Glomerular visceral epithelial cell (primary cell): ENCODE data around the gene GTPBP4.
"Not testable (repeated sequence)": the region's sequence is repeated elsewhere in the genome, so short reads cannot be mapped to it uniquely, and the experiment has no call there.

Experiments
- DNase-seq: peaks from one replicate; pipeline ENCODE4 v3.0.0-alpha.2; 2016; ENCODE audit errors: extremely low spot score

GTPBP4 gene

DNA sequence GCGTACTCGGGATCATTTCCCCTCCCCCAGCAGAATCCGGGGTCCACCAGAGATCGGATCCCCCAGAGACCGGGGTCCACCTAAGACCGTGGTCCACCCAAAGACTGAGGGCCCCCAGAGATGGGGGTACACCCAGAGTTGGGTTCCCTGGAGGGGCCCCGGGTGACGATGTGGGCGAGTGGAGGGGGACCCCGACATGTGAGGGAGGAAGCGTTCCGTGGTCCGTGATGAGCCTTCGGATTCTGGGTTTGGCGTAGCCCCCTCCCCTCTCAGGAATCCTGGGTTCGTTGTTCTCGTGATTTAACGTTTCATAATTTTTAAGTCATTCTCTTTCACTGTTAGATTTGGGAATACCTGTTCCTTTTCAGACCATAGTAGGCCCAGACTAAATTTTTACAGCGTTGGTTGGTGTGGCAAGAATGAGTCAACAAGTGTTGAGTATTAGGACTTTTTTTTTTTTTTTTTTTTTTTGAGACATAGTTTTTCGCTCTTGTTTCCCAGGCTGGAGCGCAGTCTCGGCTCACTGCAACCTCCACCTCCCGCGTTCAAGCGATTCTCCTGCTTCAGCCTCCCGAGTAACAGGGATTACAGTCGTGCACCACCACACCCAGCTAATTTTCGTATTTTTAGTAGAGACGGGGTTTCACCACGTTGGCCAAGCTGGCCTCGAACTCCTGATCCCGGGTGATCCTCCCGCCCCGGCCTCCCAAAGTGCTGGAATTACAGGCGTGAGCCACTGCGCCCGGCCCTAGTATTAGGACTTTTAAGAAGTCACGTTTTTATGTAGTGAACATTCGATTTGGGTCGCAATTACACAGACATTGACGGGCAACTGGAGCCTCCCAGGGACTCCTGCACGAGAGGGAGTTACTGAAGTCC lies 672 bp downstream of the GTPBP4 start:
- no peak for DNase-seq

GRCh38 chr10:990808-991207 lies 2.6 kb downstream of the GTPBP4 start:
- DNase-seq: no peak

DNA sequence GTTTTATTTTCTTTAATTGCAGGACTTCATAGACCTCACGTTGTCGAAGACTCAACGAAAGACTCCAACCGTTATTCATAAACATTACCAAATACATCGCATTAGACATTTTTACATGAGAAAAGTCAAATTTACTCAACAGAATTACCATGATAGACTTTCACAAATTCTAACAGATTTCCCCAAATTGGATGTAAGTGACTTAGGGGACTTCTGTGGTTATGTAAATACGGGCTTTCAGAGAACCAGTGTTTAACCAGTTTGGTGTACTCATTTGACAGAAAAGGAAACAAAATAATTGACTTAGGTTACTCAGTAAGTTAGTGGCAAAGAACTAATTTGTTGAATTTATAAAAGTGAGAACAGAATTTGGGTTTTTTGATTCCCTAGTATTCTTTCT lies 4.2 kb downstream of the GTPBP4 start:
- DNase-seq: no peak

- DNase-seq: no peak
Measured at GRCh38 chr10:992871-993270, 4.6 kb downstream of the GTPBP4 start.

DNA sequence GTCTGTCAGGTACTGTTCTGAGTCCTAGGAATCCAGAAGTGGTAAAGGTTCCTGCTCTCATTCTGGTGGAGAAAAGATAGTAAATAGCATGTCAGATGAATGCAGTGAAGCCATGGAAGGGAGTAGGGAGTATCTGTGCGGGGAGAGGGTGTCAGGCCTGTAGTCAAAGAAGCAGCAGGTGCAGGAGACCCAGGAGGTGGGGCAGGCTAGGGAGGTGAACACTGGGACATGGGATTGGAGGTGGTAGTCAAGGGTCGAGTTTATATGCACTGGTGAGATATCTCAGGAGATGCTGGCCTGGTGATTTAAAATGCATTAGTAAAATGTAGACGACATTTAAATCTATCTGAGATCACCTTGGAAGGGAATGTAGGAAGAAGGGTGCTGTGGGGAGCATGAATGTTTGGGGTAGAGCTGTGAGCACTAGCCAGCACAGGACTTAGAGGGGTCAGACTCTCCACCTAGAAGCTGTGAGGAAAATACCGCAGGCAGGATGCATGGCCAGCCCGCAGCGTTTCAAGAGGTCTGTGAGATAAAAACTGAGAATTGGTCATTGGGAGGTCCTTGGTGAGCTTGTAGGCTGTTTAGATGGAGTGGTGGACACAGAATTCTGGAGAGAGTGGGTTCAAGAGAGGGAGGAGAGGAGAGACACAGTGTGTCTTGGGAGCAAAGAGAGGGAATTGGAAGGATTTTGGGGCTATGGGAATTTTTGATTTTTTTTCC lies 6.8 kb downstream of the GTPBP4 start:
- no peak for DNase-seq

DNA sequence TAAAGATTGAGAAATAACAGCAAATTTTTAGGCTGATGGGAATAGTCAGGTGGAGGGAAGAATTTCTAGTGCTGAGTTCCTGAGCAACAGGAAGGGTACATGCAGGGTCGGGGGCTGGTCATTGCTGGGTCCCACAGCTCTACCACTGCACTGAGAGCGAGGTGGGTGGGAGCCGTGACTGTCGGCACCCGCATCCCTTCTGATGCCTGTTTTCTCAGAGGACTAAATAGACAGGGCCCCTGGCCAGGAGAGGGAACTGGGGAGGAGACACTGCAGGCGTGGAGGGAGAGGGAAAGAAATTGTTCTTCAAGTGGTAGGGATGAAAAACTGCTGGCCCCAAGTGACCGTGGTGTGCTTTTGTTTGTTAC lies 7.3 kb downstream of the GTPBP4 start:
- DNase-seq: no peak

DNA sequence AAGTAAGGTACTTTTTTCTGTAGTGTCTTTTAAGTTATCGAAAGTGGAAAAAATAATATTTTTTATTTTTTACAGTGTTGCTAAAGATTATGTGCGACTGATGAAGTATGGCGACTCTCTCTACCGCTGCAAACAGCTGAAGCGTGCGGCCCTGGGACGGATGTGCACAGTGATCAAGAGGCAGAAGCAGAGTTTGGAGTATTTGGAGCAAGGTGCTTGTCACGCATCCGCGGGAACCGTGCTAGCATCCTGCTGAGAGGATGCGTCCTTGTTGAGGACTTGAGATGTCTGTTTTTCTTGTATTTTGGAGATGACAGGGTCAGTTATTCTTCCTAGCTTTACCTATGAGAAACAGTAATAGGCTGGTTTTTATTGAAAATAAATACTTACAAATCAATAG lies 7.8 kb downstream of the GTPBP4 start:
- DNase-seq: no peak

GRCh38 chr10:997266-998022 lies 9.2 kb downstream of the GTPBP4 start:
- DNase-seq: no peak

DNA sequence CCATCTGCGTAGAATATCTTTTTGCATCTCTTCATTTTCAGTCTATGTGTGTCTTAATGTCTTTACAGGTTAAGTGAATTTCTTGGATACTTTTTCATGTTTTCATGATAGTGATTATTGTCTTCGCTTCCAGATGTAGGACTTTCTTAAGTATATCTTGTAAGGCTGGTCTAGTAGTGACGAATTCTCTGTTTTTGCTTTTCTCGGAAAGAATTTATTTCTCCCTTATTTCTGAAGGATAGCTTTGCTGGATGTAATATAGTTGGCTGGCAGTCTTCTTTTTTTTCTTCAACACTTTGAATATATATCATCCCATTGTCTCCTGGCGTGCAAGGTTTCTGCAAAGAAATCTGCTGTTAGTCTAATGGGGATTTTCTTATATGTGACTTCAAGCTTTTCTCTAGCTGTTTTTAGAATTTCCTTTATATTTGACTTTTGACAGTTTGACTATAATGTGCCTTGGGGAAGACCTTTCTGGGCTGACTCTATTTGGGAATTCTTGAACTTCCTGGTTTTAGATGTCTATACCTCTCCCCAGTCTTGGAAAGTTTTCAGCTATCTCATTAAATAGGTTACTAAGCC lies 14.3 kb downstream of the GTPBP4 start:
- no peak for DNase-seq

GRCh38 chr10:1003884-1004670 lies 15.8 kb downstream of the GTPBP4 start:
- no peak for DNase-seq

GRCh38 chr10:1006573-1006972 lies 18.3 kb downstream of the GTPBP4 start:
- no peak for DNase-seq

GRCh38 chr10:1007583-1007982 lies 19.3 kb downstream of the GTPBP4 start:
- DNase-seq: no peak

DNA sequence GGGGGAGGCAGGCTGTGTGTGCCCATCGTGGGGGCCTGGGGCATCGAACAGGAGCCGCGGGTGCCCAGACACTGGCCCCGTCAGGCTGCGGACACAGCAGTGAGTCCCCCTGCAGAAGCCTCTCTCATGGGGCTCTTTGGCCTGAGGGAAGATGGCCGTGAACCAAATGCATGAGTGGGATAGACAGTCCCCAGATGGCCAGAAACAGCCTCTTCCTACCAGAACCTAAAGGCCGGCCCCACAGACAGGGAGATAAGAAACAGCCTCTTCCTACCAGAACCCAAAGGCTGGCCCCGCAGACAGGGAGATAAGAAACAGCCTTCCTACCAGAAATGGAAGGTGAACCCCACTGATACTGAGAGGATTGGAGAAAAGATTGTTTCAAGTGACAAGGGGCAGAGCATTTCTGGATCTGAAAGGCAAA lies 20.8 kb downstream of the GTPBP4 start:
- DNase-seq: no peak

GRCh38 chr10:1009947-1010346 lies 21.7 kb downstream of the GTPBP4 start:
- not testable (repeated sequence) for DNase-seq

- no peak for DNase-seq
Measured at GRCh38 chr10:1010703-1011102, 22.5 kb downstream of the GTPBP4 start.

- DNase-seq: no peak
Measured at GRCh38 chr10:1011696-1012095, 23.5 kb downstream of the GTPBP4 start.

DNA sequence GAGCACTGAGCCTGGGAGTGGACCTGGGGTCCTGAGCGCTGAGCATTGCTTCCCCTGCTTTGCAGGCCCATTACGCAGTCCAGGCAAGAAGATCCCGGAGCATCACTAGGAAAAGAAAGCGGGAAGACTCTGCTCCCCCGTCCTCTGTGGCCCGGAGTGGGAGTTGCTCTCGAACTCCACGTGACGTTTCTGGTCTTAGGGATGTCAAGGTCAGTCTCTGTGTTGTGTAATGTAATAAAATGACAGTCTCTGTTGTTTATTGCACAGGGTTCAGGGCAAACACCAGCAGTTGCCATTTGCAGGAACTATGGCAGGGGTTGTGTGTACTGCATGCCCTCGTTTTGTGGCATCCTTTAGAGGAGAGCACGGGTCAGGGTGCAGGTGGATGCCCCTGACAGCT lies 27.5 kb downstream of the GTPBP4 start:
- no peak for DNase-seq

DNA sequence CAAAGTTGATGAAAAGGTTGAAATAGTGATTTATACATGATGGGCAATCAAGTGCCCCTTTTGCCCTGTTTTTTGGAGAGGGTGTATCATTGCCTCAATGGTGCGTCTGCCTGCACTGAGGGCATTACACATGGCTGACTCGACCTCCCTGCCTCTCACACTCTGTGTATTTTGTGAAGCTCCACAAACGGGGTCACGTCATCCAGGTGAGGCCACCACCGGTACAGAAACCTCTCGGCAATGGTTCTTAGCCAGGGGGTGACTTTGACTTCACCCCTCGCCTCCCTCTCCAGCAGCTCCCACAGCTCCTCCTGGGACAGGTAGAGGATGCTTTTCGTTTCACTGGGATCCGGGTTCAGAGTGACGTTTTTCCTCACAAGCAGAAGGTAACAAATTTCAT lies 31.1 kb downstream of the GTPBP4 start:
- DNase-seq: no peak

- DNase-seq: no peak
Measured at GRCh38 chr10:1020460-1020859, 32.2 kb downstream of the GTPBP4 start.

GRCh38 chr10:1020958-1021357 lies 32.7 kb downstream of the GTPBP4 start:
- no peak for DNase-seq

- no peak for DNase-seq
Measured at GRCh38 chr10:1022413-1022812, 34.2 kb downstream of the GTPBP4 start.
